ENCODE data around the gene PLD5.

- TF ChIP-seq CTCF (conservative IDR thresholded peaks at IDR 0.05; ENCODE audit: low read depth, low read length) = no peak
- no peak for TF ChIP-seq EZH2 (IDR thresholded peaks at IDR 0.05; ENCODE audit: borderline replicate concordance, low read depth, low read length, poor library complexity, severe bottlenecking)
Measured at GRCh38 chr1:242184955-242185354, 339.5 kb downstream of the PLD5 start.
